HepG2 (cell line): Measurements from ENCODE around the gene DPCD.

ENCODE experiments used
- CHD2 ChIP-seq: IDR thresholded peaks from 2 replicates; pipeline ENCODE4 v1.6.1; 2011; ENCODE audit warnings: low read depth, low read length, improper control_type of control experiment
- FOXK1 ChIP-seq: sonication (generic); formaldehyde crosslinking; IDR thresholded peaks from 2 replicates; pipeline ENCODE4 v1.4.0; 2020; ENCODE audit warnings: low read depth, missing genetic modification reagents, borderline replicate concordance
- JUN ChIP-seq: sonication (generic); formaldehyde crosslinking; IDR thresholded peaks from 2 replicates; pipeline ENCODE4 v1.4.0; 2020; ENCODE audit warnings: mild to moderate bottlenecking, missing genetic modification reagents
- KDM2A ChIP-seq: sonication (generic); formaldehyde crosslinking; IDR thresholded peaks from 2 replicates; pipeline ENCODE4 v1.4.0; 2020; ENCODE audit warnings: low read depth, missing genetic modification reagents, borderline replicate concordance
- MEF2D ChIP-seq: sonication (generic); formaldehyde crosslinking; IDR thresholded peaks from 2 replicates; pipeline ENCODE4 v1.5.1; 2020; ENCODE audit warnings: mild to moderate bottlenecking, missing genetic modification reagents
- PCBP1 ChIP-seq: fragments of 200-400 bp; formaldehyde crosslinking; IDR thresholded peaks from 2 replicates; pipeline ENCODE4 v1.6.1; 2017; ENCODE audit warnings: mild to moderate bottlenecking, low read depth, low read length, borderline replicate concordance
- POLR2A ChIP-seq, 2 experiments: IDR thresholded peaks; 2 replicates each; pipeline ENCODE4 v1.6.1; 2011; ENCODE audit warnings: low read depth in 2 of 2, low read length in 2 of 2, mild to moderate bottlenecking in 1 of 2, moderate library complexity in 1 of 2; ENCODE audit not compliant: insufficient read depth in 1 of 2
- ZBTB1 ChIP-seq: sonication (generic); formaldehyde crosslinking; IDR thresholded peaks from 2 replicates; pipeline ENCODE4 v1.4.0; 2020; ENCODE audit warnings: missing genetic modification reagents, borderline replicate concordance
- ZKSCAN1 ChIP-seq: fragments of 150-350 bp; IDR thresholded peaks from 2 replicates; pipeline ENCODE4 v1.6.1; 2014; ENCODE audit warnings: low read length
- ZNF589 ChIP-seq: sonication (generic); formaldehyde crosslinking; conservative IDR thresholded peaks from 2 replicates; pipeline ENCODE4 v1.8.0; 2022; ENCODE audit warnings: mild to moderate bottlenecking, moderate library complexity, missing genetic modification reagents
- TF ChIP-seq, protein P1 (sequence below): sonication (generic); formaldehyde crosslinking; IDR thresholded peaks from 2 replicates; pipeline ENCODE4 v1.4.0; 2020; ENCODE audit warnings: missing genetic modification reagents
- TF ChIP-seq, protein P2 (sequence below): sonication (generic); formaldehyde crosslinking; IDR thresholded peaks from 2 replicates; pipeline ENCODE4 v1.4.0; 2020; ENCODE audit warnings: missing genetic modification reagents
- TF ChIP-seq, protein P3 (sequence below): sonication (generic); formaldehyde crosslinking; IDR thresholded peaks from 2 replicates; pipeline ENCODE4 v1.8.0; 2022; ENCODE audit warnings: mild to moderate bottlenecking, missing genetic modification reagents, borderline replicate concordance
- TF ChIP-seq, protein P4 (sequence below): sonication (generic); formaldehyde crosslinking; IDR thresholded peaks from 2 replicates; pipeline ENCODE4 v1.4.0; 2020; ENCODE audit warnings: missing genetic modification reagents, mild to moderate bottlenecking, borderline replicate concordance

DNA sequence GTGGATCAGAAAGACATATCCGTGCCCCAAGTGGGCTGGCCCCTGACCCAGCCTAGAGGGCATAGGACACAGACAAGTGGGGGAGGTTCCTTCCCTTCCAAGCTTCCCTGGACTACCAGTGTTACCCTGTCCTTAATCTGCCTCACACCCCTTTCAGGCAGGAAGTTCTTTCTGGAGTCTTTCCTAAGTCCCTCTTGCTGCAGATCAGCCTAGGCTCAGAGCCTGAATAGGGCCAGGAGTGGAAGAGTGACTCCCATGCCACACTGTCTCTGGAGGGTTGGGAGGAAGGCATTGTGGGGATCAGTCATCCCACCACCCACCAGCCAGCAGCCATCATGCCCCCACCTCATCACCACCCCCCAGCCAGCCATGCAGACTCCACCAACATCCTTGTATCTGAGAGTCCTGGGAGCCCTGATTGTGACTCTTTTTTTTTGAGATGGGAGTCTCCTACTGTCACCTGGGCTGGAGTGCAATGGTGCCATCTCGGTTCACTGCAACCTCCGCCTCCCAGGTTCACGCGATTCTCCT is 22.7 kb upstream of the DPCD start:
- TF ChIP-seq MEF2D (CRISPR knock-in tag) (no peak), POLR2A (IDR thresholded peaks at IDR 0.05; ENCODE audit: insufficient read depth in 1 of 2, low read depth in 2 of 2, low read length in 2 of 2) (no peak), PCBP1 (no peak), KDM2A (no peak), ZNF589 (CRISPR knock-in tag) (no peak), CHD2 (no peak), ZBTB1 (no peak), JUN (CRISPR knock-in tag) (no peak), ZKSCAN1 (no peak), FOXK1 (CRISPR knock-in tag) (no peak)
- TF ChIP-seq, protein P1, sequence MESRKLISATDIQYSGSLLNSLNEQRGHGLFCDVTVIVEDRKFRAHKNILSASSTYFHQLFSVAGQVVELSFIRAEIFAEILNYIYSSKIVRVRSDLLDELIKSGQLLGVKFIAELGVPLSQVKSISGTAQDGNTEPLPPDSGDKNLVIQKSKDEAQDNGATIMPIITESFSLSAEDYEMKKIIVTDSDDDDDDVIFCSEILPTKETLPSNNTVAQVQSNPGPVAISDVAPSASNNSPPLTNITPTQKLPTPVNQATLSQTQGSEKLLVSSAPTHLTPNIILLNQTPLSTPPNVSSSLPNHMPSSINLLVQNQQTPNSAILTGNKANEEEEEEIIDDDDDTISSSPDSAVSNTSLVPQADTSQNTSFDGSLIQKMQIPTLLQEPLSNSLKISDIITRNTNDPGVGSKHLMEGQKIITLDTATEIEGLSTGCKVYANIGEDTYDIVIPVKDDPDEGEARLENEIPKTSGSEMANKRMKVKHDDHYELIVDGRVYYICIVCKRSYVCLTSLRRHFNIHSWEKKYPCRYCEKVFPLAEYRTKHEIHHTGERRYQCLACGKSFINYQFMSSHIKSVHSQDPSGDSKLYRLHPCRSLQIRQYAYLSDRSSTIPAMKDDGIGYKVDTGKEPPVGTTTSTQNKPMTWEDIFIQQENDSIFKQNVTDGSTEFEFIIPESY (CRISPR knock-in tag): no peak
- TF ChIP-seq, protein P2, sequence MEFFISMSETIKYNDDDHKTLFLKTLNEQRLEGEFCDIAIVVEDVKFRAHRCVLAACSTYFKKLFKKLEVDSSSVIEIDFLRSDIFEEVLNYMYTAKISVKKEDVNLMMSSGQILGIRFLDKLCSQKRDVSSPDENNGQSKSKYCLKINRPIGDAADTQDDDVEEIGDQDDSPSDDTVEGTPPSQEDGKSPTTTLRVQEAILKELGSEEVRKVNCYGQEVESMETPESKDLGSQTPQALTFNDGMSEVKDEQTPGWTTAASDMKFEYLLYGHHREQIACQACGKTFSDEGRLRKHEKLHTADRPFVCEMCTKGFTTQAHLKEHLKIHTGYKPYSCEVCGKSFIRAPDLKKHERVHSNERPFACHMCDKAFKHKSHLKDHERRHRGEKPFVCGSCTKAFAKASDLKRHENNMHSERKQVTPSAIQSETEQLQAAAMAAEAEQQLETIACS (CRISPR knock-in tag): no peak
- TF ChIP-seq, protein P3, sequence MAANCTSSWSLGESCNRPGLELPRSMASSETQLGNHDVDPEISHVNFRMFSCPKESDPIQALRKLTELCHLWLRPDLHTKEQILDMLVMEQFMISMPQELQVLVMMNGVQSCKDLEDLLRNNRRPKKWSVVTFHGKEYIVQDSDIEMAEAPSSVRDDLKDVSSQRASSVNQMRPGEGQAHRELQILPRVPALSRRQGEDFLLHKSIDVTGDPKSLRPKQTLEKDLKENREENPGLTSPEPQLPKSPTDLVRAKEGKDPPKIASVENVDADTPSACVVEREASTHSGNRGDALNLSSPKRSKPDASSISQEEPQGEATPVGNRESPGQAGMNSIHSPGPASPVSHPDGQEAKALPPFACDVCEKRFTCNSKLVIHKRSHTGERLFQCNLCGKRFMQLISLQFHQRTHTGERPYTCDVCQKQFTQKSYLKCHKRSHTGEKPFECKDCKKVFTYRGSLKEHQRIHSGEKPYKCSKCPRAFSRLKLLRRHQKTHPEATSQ (CRISPR knock-in tag): no peak
- TF ChIP-seq, protein P4, sequence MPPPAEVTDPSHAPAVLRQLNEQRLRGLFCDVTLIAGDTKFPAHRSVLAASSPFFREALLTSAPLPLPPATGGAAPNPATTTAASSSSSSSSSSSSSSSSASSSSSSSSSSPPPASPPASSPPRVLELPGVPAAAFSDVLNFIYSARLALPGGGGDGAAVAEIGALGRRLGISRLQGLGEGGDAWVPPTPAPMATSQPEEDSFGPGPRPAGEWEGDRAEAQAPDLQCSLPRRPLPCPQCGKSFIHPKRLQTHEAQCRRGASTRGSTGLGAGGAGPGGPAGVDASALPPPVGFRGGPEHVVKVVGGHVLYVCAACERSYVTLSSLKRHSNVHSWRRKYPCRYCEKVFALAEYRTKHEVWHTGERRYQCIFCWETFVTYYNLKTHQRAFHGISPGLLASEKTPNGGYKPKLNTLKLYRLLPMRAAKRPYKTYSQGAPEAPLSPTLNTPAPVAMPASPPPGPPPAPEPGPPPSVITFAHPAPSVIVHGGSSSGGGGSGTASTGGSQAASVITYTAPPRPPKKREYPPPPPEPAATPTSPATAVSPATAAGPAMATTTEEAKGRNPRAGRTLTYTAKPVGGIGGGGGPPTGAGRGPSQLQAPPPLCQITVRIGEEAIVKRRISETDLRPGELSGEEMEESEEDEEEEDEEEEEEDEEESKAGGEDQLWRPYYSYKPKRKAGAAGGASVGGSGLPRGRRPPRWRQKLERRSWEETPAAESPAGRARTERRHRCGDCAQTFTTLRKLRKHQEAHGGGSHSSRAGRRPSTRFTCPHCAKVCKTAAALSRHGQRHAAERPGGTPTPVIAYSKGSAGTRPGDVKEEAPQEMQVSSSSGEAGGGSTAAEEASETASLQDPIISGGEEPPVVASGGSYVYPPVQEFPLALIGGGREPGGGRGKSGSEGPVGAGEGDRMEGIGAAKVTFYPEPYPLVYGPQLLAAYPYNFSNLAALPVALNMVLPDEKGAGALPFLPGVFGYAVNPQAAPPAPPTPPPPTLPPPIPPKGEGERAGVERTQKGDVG (CRISPR knock-in tag): no peak
